Lower lobe of right lung (tissue), 2 donors: ENCODE data around the gene ITPRIPL1. TPM values are rescaled to one million over a fixed set of nuclear protein-coding genes. Genes with fewer than 3 reads are reported as not detected.

Experiments
- ATAC-seq, 2 donors: fragments of 200-7000 bp; cut with Tn5 transposase; one replicate each; pipeline ENCODE4 v1.9.1; 2020 to 2022; ENCODE audit warnings: mild to moderate bottlenecking in 2 of 2, moderate library complexity in 2 of 2
- DNase-seq: peaks from one replicate; pipeline ENCODE4 v3.0.0-alpha.2; 2020
- H3K27ac ChIP-seq: fragments of 200-600 bp; one replicate; pipeline ENCODE4 v1.8.0; 2022
- H3K27me3 ChIP-seq: fragments of 200-600 bp; one replicate; pipeline ENCODE4 v1.8.0; 2022; ENCODE audit warnings: low read depth
- H3K36me3 ChIP-seq: fragments of 200-600 bp; one replicate; pipeline ENCODE4 v1.8.0; 2022; ENCODE audit warnings: mild to moderate bottlenecking
- H3K4me1 ChIP-seq: fragments of 200-600 bp; one replicate; pipeline ENCODE4 v1.8.0; 2022
- H3K4me3 ChIP-seq: fragments of 200-600 bp; one replicate; pipeline ENCODE4 v1.8.0; 2022; ENCODE audit warnings: mild to moderate bottlenecking
- H3K9me3 ChIP-seq: fragments of 200-600 bp; one replicate; pipeline ENCODE4 v1.8.0; 2022
- CTCF ChIP-seq: fragments of 200-600 bp; IDR thresholded peaks from one replicate; pipeline ENCODE4 v1.8.0; 2022; ENCODE audit warnings: antibody characterized with exemption, mild to moderate bottlenecking
- intact Hi-C: fragments of 100-400 bp; cut with DNase I; formaldehyde crosslinking; loops from one replicate; pipeline ENCODE4 v1.11.0; 2022
- total RNA-seq: library from RNA; stranded (reverse); fragmentation: NEBNext Ultra II Directional; extraction: Animal tissue kit (Norgen Biotek cat#: 25700); gene quantifications from one replicate; pipeline ENCODE4 v1.2.1, GENCODE V29; 2021
- donor health status: DM: no; HTN: yes; CAD: no; lungs with severe emphysema.

The ITPRIPL1 gene
- total RNA-seq, 1 donor from 2014 or later = 1.9 TPM

- no peak for TF ChIP-seq CTCF
- H3K36me3 ChIP-seq = no peaks in the 10 kb centered on the region
- H3K9me3 ChIP-seq = no peaks in the 10 kb centered on the region
- DNase-seq (no peak), ATAC-seq (no peak)
- intact Hi-C loops = no loop called here
- no peak overlapping the region for H3K4me3 ChIP-seq
- H3K27me3 ChIP-seq = peaks cover 35% of the 10 kb centered on the region
- H3K27ac ChIP-seq = no peak overlapping the region
- H3K4me1 ChIP-seq = peaks cover 24% of the 10 kb centered on the region
These were observed 1.3 kb upstream of the ITPRIPL1 start for GRCh38 chr2:96323849-96324248.

GRCh38 chr2:96324721-96325040 is 436 bp upstream of the ITPRIPL1 start:
- H3K4me3 ChIP-seq = peak overlapping the region; percentile 57
- intact Hi-C loops = no loop called here
- peak overlapping the region; percentile 58 for H3K27ac ChIP-seq

GRCh38 chr2:96325884-96326255 is 753 bp downstream of the ITPRIPL1 start:
- H3K4me3 ChIP-seq = peak overlapping the region; percentile 57

More at GRCh38 chr2:96324721-96325040, 436 bp upstream of the ITPRIPL1 start:
- H3K36me3 ChIP-seq = no peaks in the 10 kb centered on the region
- DNase-seq = no peak
- TF ChIP-seq CTCF = no peak
- H3K27me3 ChIP-seq = peaks cover 35% of the 10 kb centered on the region
- no peak for ATAC-seq
- H3K4me1 ChIP-seq = peaks cover 25% of the 10 kb centered on the region
- H3K9me3 ChIP-seq = no peaks in the 10 kb centered on the region

GRCh38 chr2:96326564-96326963 is 1.4 kb downstream of the ITPRIPL1 start:
- intact Hi-C loops = no loop called here
- H3K4me3 ChIP-seq = no peak overlapping the region
- H3K4me1 ChIP-seq = peaks cover 28% of the 10 kb centered on the region
- ATAC-seq (no peak), DNase-seq (no peak)
- H3K27me3 ChIP-seq = peaks cover 33% of the 10 kb centered on the region
- H3K9me3 ChIP-seq = no peaks in the 10 kb centered on the region
- H3K36me3 ChIP-seq = no peaks in the 10 kb centered on the region
- H3K27ac ChIP-seq = no peak overlapping the region
- no peak for TF ChIP-seq CTCF

More at GRCh38 chr2:96325884-96326255, 753 bp downstream of the ITPRIPL1 start:
- peak in 1 of 2 donors; percentile 15 for ATAC-seq
- Histone ChIP-seq H3K27me3 (peaks cover 33% of the 10 kb centered on the region), H3K36me3 (no peaks in the 10 kb centered on the region), H3K27ac (peak overlapping the region; percentile 58), H3K4me1 (peaks cover 31% of the 10 kb centered on the region), H3K9me3 (no peaks in the 10 kb centered on the region)
- intact Hi-C loops = no loop called here
- DNase-seq = no peak
- no peak for TF ChIP-seq CTCF

GRCh38 chr2:96326990-96327820 is 2.1 kb downstream of the ITPRIPL1 start:
- peaks cover 29% of the 10 kb centered on the region for H3K27me3 ChIP-seq
- DNase-seq (no peak), ATAC-seq (no peak)
- H3K36me3 ChIP-seq = no peaks in the 10 kb centered on the region
- H3K27ac ChIP-seq = no peak overlapping the region
- TF ChIP-seq CTCF = no peak
- H3K4me3 ChIP-seq = no peak overlapping the region
- intact Hi-C loops = no loop called here
- no peaks in the 10 kb centered on the region for H3K9me3 ChIP-seq
- H3K4me1 ChIP-seq = peaks cover 23% of the 10 kb centered on the region
